HepG2 (cell line): Measurements from ENCODE around the gene BLOC1S1. TPM values are rescaled to one million over a fixed set of nuclear protein-coding genes. Genes with fewer than 3 reads are reported as not detected.

Experiments
- ARNTL ChIP-seq: sonication (generic); formaldehyde crosslinking; IDR thresholded peaks from 2 replicates; pipeline ENCODE4 v1.4.0; 2020; ENCODE audit warnings: mild to moderate bottlenecking, missing genetic modification reagents
- CBFB ChIP-seq: sonication (generic); formaldehyde crosslinking; IDR thresholded peaks from 2 replicates; pipeline ENCODE4 v1.4.0; 2020; ENCODE audit warnings: missing genetic modification reagents
- CTCF ChIP-seq: sonication (generic); formaldehyde crosslinking; IDR thresholded peaks from 2 replicates; pipeline ENCODE4 v1.5.0; 2020; ENCODE audit warnings: mild to moderate bottlenecking, missing genetic modification reagents, moderate library complexity
- KDM2A ChIP-seq: sonication (generic); formaldehyde crosslinking; IDR thresholded peaks from 2 replicates; pipeline ENCODE4 v1.4.0; 2020; ENCODE audit warnings: low read depth, missing genetic modification reagents, borderline replicate concordance
- NFKBIZ ChIP-seq: IDR thresholded peaks from 2 replicates; pipeline ENCODE4 v1.6.1; 2018; ENCODE audit warnings: missing genetic modification reagents, missing compliant biosample characterization
- POLR2G ChIP-seq: fragments of 200-400 bp; formaldehyde crosslinking; IDR thresholded peaks from 2 replicates; pipeline ENCODE4 v1.6.1; 2018; ENCODE audit warnings: mild to moderate bottlenecking, low read depth, low read length, moderate library complexity
- SALL1 ChIP-seq: sonication (generic); formaldehyde crosslinking; IDR thresholded peaks from 2 replicates; pipeline ENCODE4 v1.8.0; 2022; ENCODE audit warnings: mild to moderate bottlenecking, missing genetic modification reagents
- SAP130 ChIP-seq: IDR thresholded peaks from 2 replicates; pipeline ENCODE4 v1.6.1; 2016; ENCODE audit warnings: low read depth
- SRSF1 ChIP-seq: fragments of 200-400 bp; formaldehyde crosslinking; optimal IDR thresholded peaks from 2 replicates; pipeline ENCODE3; 2017; ENCODE audit warnings: mild to moderate bottlenecking, low read depth, low read length, moderate library complexity
- TGIF2 ChIP-seq: IDR thresholded peaks from 2 replicates; pipeline ENCODE4 v1.6.1; 2016; ENCODE audit warnings: control low read depth, missing compliant biosample characterization
- XBP1 ChIP-seq: sonication (generic); formaldehyde crosslinking; IDR thresholded peaks from 2 replicates; pipeline ENCODE4 v1.5.0; 2020; ENCODE audit warnings: missing genetic modification reagents
- XRCC5 ChIP-seq: fragments of 200-400 bp; formaldehyde crosslinking; optimal IDR thresholded peaks from 2 replicates; pipeline ENCODE3; 2017; ENCODE audit warnings: mild to moderate bottlenecking, low read length
- ZC3H13 ChIP-seq: sonication (generic); formaldehyde crosslinking; IDR thresholded peaks from 2 replicates; pipeline ENCODE4 v1.8.1; 2023; ENCODE audit warnings: mild to moderate bottlenecking, missing genetic modification reagents, moderate library complexity
- ZMYM2 ChIP-seq: sonication (generic); formaldehyde crosslinking; IDR thresholded peaks from 2 replicates; pipeline ENCODE4 v1.8.0; 2022; ENCODE audit warnings: mild to moderate bottlenecking, missing genetic modification reagents
- ZNF350 ChIP-seq: sonication (generic); formaldehyde crosslinking; IDR thresholded peaks from 2 replicates; pipeline ENCODE4 v1.4.0; 2020; ENCODE audit warnings: mild to moderate bottlenecking, low read depth, missing genetic modification reagents, borderline replicate concordance
- ZNF414 ChIP-seq: sonication (generic); formaldehyde crosslinking; IDR thresholded peaks from 2 replicates; pipeline ENCODE4 v1.5.0; 2020; ENCODE audit warnings: missing genetic modification reagents
- ZNF574 ChIP-seq: sonication (generic); formaldehyde crosslinking; IDR thresholded peaks from 2 replicates; pipeline ENCODE4 v1.4.0; 2020; ENCODE audit warnings: missing genetic modification reagents
- ZNF691 ChIP-seq: sonication (generic); formaldehyde crosslinking; IDR thresholded peaks from 2 replicates; pipeline ENCODE4 v1.4.0; 2020; ENCODE audit warnings: missing genetic modification reagents, low read depth, mild to moderate bottlenecking, borderline replicate concordance
- polyA plus RNA-seq, 8 experiments: library from polyadenylated mRNA; depleted of rRNA in 3 of 8; stranded (reverse) in 7 of 8; unstranded in 1 of 8; fragments of >200 nt; fragmentation: Illumina TruSeq in 4 of 8; extraction: Trizol in 4 of 8; gene quantifications; 2 replicates each; pipeline versions ENCODE4 v1.2.1 to v1.2.3, GENCODE V29; 2011 to 2016; ENCODE audit warnings: low read depth in 4 of 8, missing spikeins in 1 of 8, mixed read lengths in 1 of 8; ENCODE audit not compliant: insufficient read depth in 1 of 8
- total RNA-seq, 5 experiments: library from RNA; depleted of rRNA; stranded (reverse); fragments of >200 nt; fragmentation: Illumina TruSeq; extraction: Trizol; gene quantifications; 2 replicates each; pipeline ENCODE4 v1.2.3, GENCODE V29; 2016; ENCODE audit warnings: low read depth in 1 of 5

Gene BLOC1S1
- total and polyA plus RNA-seq, 2 of the 13 experiments (the other 11 are each of a cell fraction or from before 2014, with no cell fraction given) = 55.1 to 95.3 TPM

GRCh38 chr12:55724226-55724939 lies 8.5 kb downstream of the BLOC1S1 start (continued):
- TF ChIP-seq ZNF691 (CRISPR knock-in tag) (peak; percentile 67; the same call in 1 of the 2 replicates), CBFB (CRISPR knock-in tag) (no peak), XRCC5 (peak; percentile 68), ZMYM2 (CRISPR knock-in tag) (no peak), CTCF (peak; percentile 79), SAP130 (CRISPR knock-in tag) (0 out of 2 replicates have a peak, but pooled peaks have one; percentile 12), ZNF574 (CRISPR knock-in tag) (0 out of 2 replicates have a peak, but pooled peaks have one; percentile 13), SALL1 (CRISPR knock-in tag) (peak; percentile 18; the same call in 1 of the 2 replicates), ZNF350 (CRISPR knock-in tag) (0 out of 2 replicates have a peak, but pooled peaks have one; percentile 13), KDM2A (CRISPR knock-in tag) (peak; percentile 34; the same call in 1 of the 2 replicates), XBP1 (no peak), ZNF414 (CRISPR knock-in tag) (no peak), ZC3H13 (CRISPR knock-in tag) (0 out of 2 replicates have a peak, but pooled peaks have one; percentile 37), ARNTL (CRISPR knock-in tag) (no peak), NFKBIZ (CRISPR knock-in tag) (no peak), TGIF2 (CRISPR knock-in tag) (no peak), SRSF1 (no peak), POLR2G (0 out of 2 replicates have a peak, but pooled peaks have one; percentile 9)
